Activated CD8-positive, alpha-beta T cell treated with anti-CD3 and anti-CD28 coated beads for 36 hours (primary cell): ENCODE measurements around the gene ANO7. TPM values are rescaled to one million over a fixed set of nuclear protein-coding genes. Genes with fewer than 3 reads are reported as not detected.

Experiments used
- ATAC-seq: fragments of 200-7000 bp; cut with Tn5 transposase; one replicate; pipeline ENCODE4 v1.10.0; 2021; ENCODE audit warnings: mild to moderate bottlenecking, moderate library complexity
- CTCF ChIA-PET: fragments of 350-600 bp; sonication (Branson Sonifier 250); formaldehyde crosslinking; loops from one replicate; lab custom pipeline; 2021; ENCODE audit warnings: antibody characterized with exemption; lab: Charles Lee
- POLR2A ChIA-PET: fragments of 350-600 bp; sonication (Branson Sonifier 250); formaldehyde crosslinking; loops from one replicate; lab custom pipeline; 2021; ENCODE audit warnings: antibody characterized with exemption; lab: Charles Lee
- DNase-seq: peaks from one replicate; pipeline ENCODE4 v3.0.0-alpha.2; 2020
- H3K27ac Mint-ChIP-seq: one replicate; pipeline ENCODE4 v1.8.0; 2021; ENCODE audit warnings: mild to moderate bottlenecking, mixed read lengths
- H3K27me3 Mint-ChIP-seq: one replicate; pipeline ENCODE4 v1.8.0; 2021; ENCODE audit warnings: mixed read lengths
- H3K36me3 Mint-ChIP-seq: one replicate; pipeline ENCODE4 v1.8.0; 2021; ENCODE audit warnings: low read depth, mixed read lengths
- H3K4me1 Mint-ChIP-seq: one replicate; pipeline ENCODE4 v1.8.0; 2021; ENCODE audit warnings: low read depth, mixed read lengths
- H3K4me3 Mint-ChIP-seq: one replicate; pipeline ENCODE4 v1.8.0; 2021; ENCODE audit warnings: mild to moderate bottlenecking, moderate library complexity, mixed read lengths
- H3K9me3 Mint-ChIP-seq: one replicate; pipeline ENCODE4 v1.8.0; 2021; ENCODE audit warnings: mixed read lengths
- CTCF ChIP-seq: fragments of 200-600 bp; IDR thresholded peaks from one replicate; pipeline ENCODE4 v1.8.0; 2022; ENCODE audit warnings: antibody characterized with exemption, mild to moderate bottlenecking
- intact Hi-C: fragments of 100-400 bp; cut with micrococcal nuclease; formaldehyde crosslinking; loops from one replicate; pipeline ENCODE4 v1.10.0; 2022
- total RNA-seq, 2 experiments: library from RNA; stranded (reverse); gene quantifications; one replicate each; pipeline ENCODE4 v1.2.3, GENCODE V29; 2021

Gene ANO7
- total RNA-seq, 2 experiments from 2014 or later: 5.1 to 5.4 TPM

DNA sequence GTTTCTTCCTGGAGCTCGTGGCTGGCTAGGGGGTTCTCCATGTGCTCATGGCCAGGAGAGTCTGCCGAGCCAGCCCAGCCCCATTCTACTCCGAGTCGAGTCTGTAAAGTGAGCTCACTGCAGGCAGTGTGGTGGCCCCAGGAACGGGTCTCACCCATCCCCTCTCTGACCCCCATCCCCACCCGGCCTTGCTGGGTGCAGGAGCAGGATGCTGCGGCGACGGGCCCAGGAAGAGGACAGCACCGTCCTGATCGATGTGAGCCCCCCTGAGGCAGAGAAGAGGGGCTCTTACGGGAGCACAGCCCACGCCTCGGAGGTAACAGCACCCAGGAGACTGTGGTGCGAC, 1.4 kb downstream of the ANO7 start:
- H3K9me3 Mint-ChIP-seq: no peaks in the 10 kb centered on the region
- no peak overlapping the region for H3K4me3 Mint-ChIP-seq
- ChIA-PET CTCF (no interaction called here), POLR2A (no interaction called here)
- TF ChIP-seq CTCF: no peak
- ATAC-seq: no peak
- H3K27ac Mint-ChIP-seq: no peak overlapping the region
- no peaks in the 10 kb centered on the region for H3K36me3 Mint-ChIP-seq
- H3K4me1 Mint-ChIP-seq: no peaks in the 10 kb centered on the region
- no peaks in the 10 kb centered on the region for H3K27me3 Mint-ChIP-seq
- DNase-seq: no peak
- intact Hi-C loops: no loop called here

GRCh38 chr2:241190291-241190981, 2.0 kb downstream of the ANO7 start:
- intact Hi-C loops: no loop called here
- Mint-ChIP-seq H3K4me3 (no peak overlapping the region), H3K27me3 (no peaks in the 10 kb centered on the region), H3K4me1 (no peaks in the 10 kb centered on the region), H3K27ac (no peak overlapping the region), H3K9me3 (no peaks in the 10 kb centered on the region), H3K36me3 (no peaks in the 10 kb centered on the region)
- POLR2A ChIA-PET: no interaction called here
- peak; percentile 45 for ATAC-seq
- no peak for TF ChIP-seq CTCF
- CTCF ChIA-PET: no interaction called here
- DNase-seq: no peak

GRCh38 chr2:241191081-241191480, 2.6 kb downstream of the ANO7 start:
- ChIA-PET POLR2A (no interaction called here), CTCF (no interaction called here)
- H3K4me3 Mint-ChIP-seq: no peak overlapping the region
- no peak overlapping the region for H3K27ac Mint-ChIP-seq
- intact Hi-C loops: no loop called here
- TF ChIP-seq CTCF: no peak
- H3K9me3 Mint-ChIP-seq: no peaks in the 10 kb centered on the region
- ATAC-seq (no peak), DNase-seq (no peak)
- no peaks in the 10 kb centered on the region for H3K36me3 Mint-ChIP-seq
- H3K4me1 Mint-ChIP-seq: no peaks in the 10 kb centered on the region
- H3K27me3 Mint-ChIP-seq: no peaks in the 10 kb centered on the region

DNA sequence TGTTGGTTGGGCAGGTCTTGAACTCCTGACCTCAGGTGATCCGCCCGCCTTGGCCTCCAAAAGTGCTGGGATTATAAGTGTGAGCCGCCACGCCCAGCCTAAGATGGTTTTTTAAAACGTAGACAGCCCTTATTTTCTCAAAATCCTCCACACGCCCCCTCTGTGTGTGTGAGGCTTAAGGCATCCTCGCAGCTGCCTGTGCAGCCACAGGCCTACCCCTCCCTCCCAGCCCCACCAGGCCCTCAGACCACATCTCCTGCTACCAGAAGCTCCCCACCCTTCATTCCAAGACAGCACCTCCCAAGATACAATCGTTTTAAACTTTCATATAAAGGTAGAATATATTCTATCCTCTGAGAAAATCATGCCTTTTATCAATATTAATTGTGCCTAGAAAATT, 4.8 kb downstream of the ANO7 start:
- ATAC-seq: no peak
- POLR2A ChIA-PET: no interaction called here

More for the DNA sequence above, 4.8 kb downstream of the ANO7 start:
- CTCF ChIA-PET: no interaction called here
- no peak for DNase-seq
- Mint-ChIP-seq H3K27ac (no peak overlapping the region), H3K4me3 (no peak overlapping the region), H3K4me1 (no peaks in the 10 kb centered on the region), H3K27me3 (no peaks in the 10 kb centered on the region), H3K36me3 (no peaks in the 10 kb centered on the region), H3K9me3 (no peaks in the 10 kb centered on the region)
- intact Hi-C loops: no loop called here
- no peak for TF ChIP-seq CTCF
